Glutamatergic neuron (in vitro differentiated cells): ENCODE measurements around the gene D2HGDH. TPM values are rescaled to one million over a fixed set of nuclear protein-coding genes. Genes with fewer than 3 reads are reported as not detected.
"Not testable (repeated sequence)": the region's sequence is repeated elsewhere in the genome, so short reads cannot be mapped to it uniquely, and the experiment has no call there.

Source experiments
- DNase-seq: peaks from one replicate; pipeline ENCODE4 v3.0.0; 2022
- H3K27ac Mint-ChIP-seq: one replicate; pipeline ENCODE4 v1.8.0; 2020; ENCODE audit warnings: mild to moderate bottlenecking, mixed read lengths, inconsistent platforms; ENCODE audit not compliant: unreplicated experiment
- H3K27me3 Mint-ChIP-seq: one replicate; pipeline ENCODE4 v1.8.0; 2020; ENCODE audit warnings: mild to moderate bottlenecking, moderate library complexity, mixed read lengths, inconsistent platforms; ENCODE audit not compliant: unreplicated experiment
- H3K36me3 Mint-ChIP-seq: one replicate; pipeline ENCODE4 v1.8.0; 2020; ENCODE audit warnings: mild to moderate bottlenecking, mixed read lengths, inconsistent platforms; ENCODE audit not compliant: unreplicated experiment
- H3K4me1 Mint-ChIP-seq: one replicate; pipeline ENCODE4 v1.8.0; 2020; ENCODE audit warnings: mild to moderate bottlenecking, low read depth, mixed read lengths, inconsistent platforms; ENCODE audit not compliant: unreplicated experiment
- H3K4me3 Mint-ChIP-seq: one replicate; pipeline ENCODE4 v1.8.0; 2020; ENCODE audit warnings: mild to moderate bottlenecking, mixed read lengths, inconsistent platforms; ENCODE audit not compliant: unreplicated experiment
- H3K9me3 Mint-ChIP-seq: one replicate; pipeline ENCODE4 v1.8.0; 2020; ENCODE audit warnings: mild to moderate bottlenecking, moderate library complexity, mixed read lengths, inconsistent platforms; ENCODE audit not compliant: unreplicated experiment
- CTCF ChIP-seq: fragments of 200-600 bp; sonication (generic); IDR thresholded peaks from one replicate; pipeline ENCODE4 v1.5.0; 2021; ENCODE audit not compliant: partially characterized antibody, unreplicated experiment
- total RNA-seq: library from RNA; stranded (reverse); fragmentation: NEBNext Ultra II Directional; extraction: Animal tissue kit (Norgen Biotek cat#: 25700); gene quantifications from one replicate; pipeline ENCODE4 v1.2.1, GENCODE V29; 2021; ENCODE audit not compliant: unreplicated experiment

The D2HGDH gene
- total RNA-seq, 1 donor from 2014 or later = 12.5 TPM

GRCh38 chr2:241788572-241788971 is 54.1 kb downstream of the D2HGDH start:
- peaks cover 2% of the 10 kb centered on the region for H3K27me3 Mint-ChIP-seq
- no peak for DNase-seq
- peaks cover 14% of the 10 kb centered on the region for H3K36me3 Mint-ChIP-seq
- H3K4me3 Mint-ChIP-seq = no peak overlapping the region
- no peaks in the 10 kb centered on the region for H3K4me1 Mint-ChIP-seq
- peaks cover 5% of the 10 kb centered on the region for H3K9me3 Mint-ChIP-seq
- no peak overlapping the region for H3K27ac Mint-ChIP-seq
- no peak for TF ChIP-seq CTCF

GRCh38 chr2:241791385-241791784 is 57.0 kb downstream of the D2HGDH start:
- H3K4me3 Mint-ChIP-seq, H3K9me3 Mint-ChIP-seq, H3K27ac Mint-ChIP-seq, H3K4me1 Mint-ChIP-seq, H3K27me3 Mint-ChIP-seq, DNase-seq: not testable (repeated sequence)
- H3K36me3 Mint-ChIP-seq = peaks cover 16% of the 10 kb centered on the region

- Mint-ChIP-seq H3K27ac (no peak overlapping the region), H3K36me3 (peaks cover 16% of the 10 kb centered on the region), H3K27me3 (peaks cover 2% of the 10 kb centered on the region), H3K4me1 (no peaks in the 10 kb centered on the region), H3K4me3 (no peak overlapping the region), H3K9me3 (peaks cover 8% of the 10 kb centered on the region)
- TF ChIP-seq CTCF = no peak
- no peak for DNase-seq
Observed at GRCh38 chr2:241793385-241793784, 59.0 kb downstream of the D2HGDH start.

- no peak for TF ChIP-seq CTCF
- Mint-ChIP-seq H3K4me3 (no peak overlapping the region), H3K4me1 (no peaks in the 10 kb centered on the region), H3K27me3 (peaks cover 2% of the 10 kb centered on the region), H3K36me3 (peaks cover 16% of the 10 kb centered on the region), H3K27ac (no peak overlapping the region), H3K9me3 (peaks cover 8% of the 10 kb centered on the region)
- DNase-seq = peak; percentile 9
Observed at GRCh38 chr2:241794250-241794823, 59.9 kb downstream of the D2HGDH start.

GRCh38 chr2:241795021-241795999 is 60.9 kb downstream of the D2HGDH start:
- Mint-ChIP-seq H3K36me3 (peaks cover 13% of the 10 kb centered on the region), H3K27ac (no peak overlapping the region), H3K27me3 (peaks cover 2% of the 10 kb centered on the region), H3K4me1 (no peaks in the 10 kb centered on the region), H3K9me3 (peaks cover 8% of the 10 kb centered on the region), H3K4me3 (no peak overlapping the region)
- no peak for TF ChIP-seq CTCF
- DNase-seq = no peak
